OCI-LY7 (cell line): ENCODE data around the gene RBBP8. TPM values are rescaled to one million over a fixed set of nuclear protein-coding genes. Genes with fewer than 3 reads are reported as not detected.

ENCODE experiments used
- BruUV-seq: library from RNA; stranded (reverse); fragments of 400-500 nt; replicated peaks from 2 replicates; lab custom pipeline; 2021; lab: Mats Ljungman, UMichigan
- CTCF ChIA-PET: fragments of 300-600 bp; sonication (Branson Sonifier 250); formaldehyde crosslinking; loops from one replicate; lab custom pipeline; 2022; ENCODE audit warnings: antibody characterized with exemption; ENCODE audit not compliant: unreplicated experiment; lab: Charles Lee
- POLR2A ChIA-PET: fragments of 300-600 bp; sonication (Branson Sonifier 250); formaldehyde crosslinking; loops from one replicate; lab custom pipeline; 2022; ENCODE audit warnings: antibody characterized with exemption; lab: Charles Lee
- DNase-seq: peaks from one replicate; pipeline ENCODE4 v3.0.0-alpha.2; 2015; ENCODE audit warnings: low spot score
- H2AFZ ChIP-seq: fragments of 200-600 bp; sonication (generic), shearing (Covaris generic); 2 replicates; pipeline ENCODE4 v1.6.1; 2014; ENCODE audit warnings: mild to moderate bottlenecking, antibody characterized with exemption, low read length, moderate library complexity
- H3K27ac ChIP-seq: fragments of 200-600 bp; sonication (generic); 2 replicates; pipeline ENCODE4 v1.5.1; 2014; ENCODE audit warnings: mixed run types, low read depth, mild to moderate bottlenecking, moderate library complexity, low read length, inconsistent platforms; ENCODE audit not compliant: poor library complexity, severe bottlenecking
- H3K36me3 ChIP-seq: fragments of 200-600 bp; sonication (generic); 2 replicates; pipeline ENCODE4 v1.6.1; 2014; ENCODE audit warnings: mild to moderate bottlenecking, antibody characterized with exemption, low read length, moderate library complexity, mixed read lengths; ENCODE audit not compliant: insufficient read depth
- H3K4me1 ChIP-seq: fragments of 200-600 bp; sonication (generic); 2 replicates; pipeline ENCODE4 v1.5.1; 2014; ENCODE audit warnings: mild to moderate bottlenecking, low read length; ENCODE audit not compliant: insufficient read depth, poor library complexity, severe bottlenecking
- H3K4me2 ChIP-seq: fragments of 200-600 bp; sonication (generic); 2 replicates; pipeline ENCODE4 v1.6.1; 2014; ENCODE audit warnings: mild to moderate bottlenecking, low read length
- H3K4me3 ChIP-seq: fragments of 200-600 bp; sonication (generic); 2 replicates; pipeline ENCODE4 v1.5.1; 2014; ENCODE audit warnings: mild to moderate bottlenecking, low read depth, low read length; ENCODE audit not compliant: poor library complexity, severe bottlenecking
- H3K79me2 ChIP-seq: fragments of 200-600 bp; sonication (generic); 2 replicates; pipeline ENCODE4 v1.6.1; 2016; ENCODE audit warnings: low read depth, mild to moderate bottlenecking, low read length, moderate library complexity, mixed read lengths; ENCODE audit not compliant: insufficient read depth
- H3K9me2 ChIP-seq: fragments of 200-600 bp; sonication (generic); 2 replicates; pipeline ENCODE4 v1.6.1; 2016; ENCODE audit warnings: mild to moderate bottlenecking, low read length, mixed read lengths; ENCODE audit not compliant: insufficient read depth
- H3K9me3 ChIP-seq: fragments of 200-600 bp; sonication (generic); 2 replicates; pipeline ENCODE4 v1.6.1; 2014; ENCODE audit warnings: mild to moderate bottlenecking, mixed run types, low read length, mixed read lengths
- H4K20me1 ChIP-seq: fragments of 200-600 bp; sonication (generic); 2 replicates; pipeline ENCODE4 v1.6.1; 2014; ENCODE audit warnings: mild to moderate bottlenecking, antibody characterized with exemption, low read length, moderate library complexity, mixed read lengths; ENCODE audit not compliant: insufficient read depth
- EZH2phosphoT487 ChIP-seq: fragments of 200-600 bp; sonication (generic); IDR thresholded peaks from 2 replicates; pipeline ENCODE4 v1.6.1; 2018; ENCODE audit warnings: low read depth, borderline replicate concordance, mild to moderate bottlenecking, mixed run types, antibody characterized with exemption, low read length, moderate library complexity, mixed read lengths
- intact Hi-C: fragments of 100-400 bp; cut with micrococcal nuclease; formaldehyde crosslinking; loops from one replicate; pipeline ENCODE4 v1.10.0; 2022; ENCODE audit not compliant: unreplicated experiment
- total RNA-seq, 2 experiments: library from RNA; depleted of rRNA in 1 of 2; stranded (reverse); fragments of >200 nt in 1 of 2; shearing (Covaris generic) in 1 of 2; gene quantifications; 2 replicates each; pipeline ENCODE4 v1.2.3, GENCODE V29; 2014 to 2022
- TF ChIP-seq, protein P1 (sequence below): fragments of 200-600 bp; sonication (generic); conservative IDR thresholded peaks from 2 replicates; pipeline ENCODE4 v1.5.1; 2014; ENCODE audit warnings: mild to moderate bottlenecking, antibody characterized with exemption, low read length, moderate library complexity, mixed read lengths

RBBP8 gene
- total RNA-seq, 2 experiments from 2014 or later, result 51.0 to 86.0 TPM

DNA sequence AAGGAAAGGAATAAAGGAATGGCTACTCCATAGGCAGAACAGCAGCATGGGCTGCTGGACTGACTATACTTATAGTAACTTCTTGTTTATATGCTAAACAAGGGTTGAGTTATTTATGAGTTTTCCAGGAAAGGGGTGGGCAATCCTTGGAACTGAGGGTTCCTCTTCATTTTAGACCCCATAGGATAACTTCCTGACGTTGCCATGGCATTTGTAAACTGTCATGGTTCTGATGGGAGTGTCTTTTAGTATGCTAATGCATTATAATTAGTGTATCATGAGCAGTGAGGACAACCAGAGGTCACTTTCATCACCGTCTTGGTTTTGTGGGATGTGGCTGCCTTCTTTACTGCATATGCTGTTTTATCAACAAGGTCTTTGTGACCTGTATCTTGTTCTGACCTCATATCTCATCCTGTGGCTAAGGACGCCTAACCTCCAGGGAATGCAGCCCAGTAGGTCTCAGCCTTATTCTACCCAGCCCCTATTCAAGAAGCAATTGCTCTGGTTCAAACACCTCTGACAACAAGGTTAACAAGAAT is 103.6 kb downstream of the RBBP8 start:
- H3K9me3 ChIP-seq, result no peaks in the 10 kb centered on the region; the same call in 1 of the 2 replicates
- no peak for DNase-seq
- H3K9me2 ChIP-seq, result no peaks in the 10 kb centered on the region
- BruUV-seq, result no TSS peak
- H3K4me2 ChIP-seq, result no peak overlapping the region
- no peaks in the 10 kb centered on the region for H3K36me3 ChIP-seq
- H4K20me1 ChIP-seq, result no peaks in the 10 kb centered on the region
- H3K27ac ChIP-seq, result no peak overlapping the region
- TF ChIP-seq, protein P1, sequence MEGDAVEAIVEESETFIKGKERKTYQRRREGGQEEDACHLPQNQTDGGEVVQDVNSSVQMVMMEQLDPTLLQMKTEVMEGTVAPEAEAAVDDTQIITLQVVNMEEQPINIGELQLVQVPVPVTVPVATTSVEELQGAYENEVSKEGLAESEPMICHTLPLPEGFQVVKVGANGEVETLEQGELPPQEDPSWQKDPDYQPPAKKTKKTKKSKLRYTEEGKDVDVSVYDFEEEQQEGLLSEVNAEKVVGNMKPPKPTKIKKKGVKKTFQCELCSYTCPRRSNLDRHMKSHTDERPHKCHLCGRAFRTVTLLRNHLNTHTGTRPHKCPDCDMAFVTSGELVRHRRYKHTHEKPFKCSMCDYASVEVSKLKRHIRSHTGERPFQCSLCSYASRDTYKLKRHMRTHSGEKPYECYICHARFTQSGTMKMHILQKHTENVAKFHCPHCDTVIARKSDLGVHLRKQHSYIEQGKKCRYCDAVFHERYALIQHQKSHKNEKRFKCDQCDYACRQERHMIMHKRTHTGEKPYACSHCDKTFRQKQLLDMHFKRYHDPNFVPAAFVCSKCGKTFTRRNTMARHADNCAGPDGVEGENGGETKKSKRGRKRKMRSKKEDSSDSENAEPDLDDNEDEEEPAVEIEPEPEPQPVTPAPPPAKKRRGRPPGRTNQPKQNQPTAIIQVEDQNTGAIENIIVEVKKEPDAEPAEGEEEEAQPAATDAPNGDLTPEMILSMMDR, result no peak
- TF ChIP-seq EZH2phosphoT487, result no peak
- intact Hi-C loops, result no loop called here
- ChIA-PET POLR2A (interaction anchor here (0.6 to 0.7 kb wide), 2 partner anchors 12 to 34 kb away, joined by 3 to 4 read pairs; no protein-coding TSS in a partner anchor), CTCF (no interaction called here)
- no peak overlapping the region for H3K4me3 ChIP-seq
- H3K79me2 ChIP-seq, result no peaks in the 10 kb centered on the region
- H3K4me1 ChIP-seq, result no peaks in the 10 kb centered on the region
- H2AFZ ChIP-seq, result no peak overlapping the region

DNA sequence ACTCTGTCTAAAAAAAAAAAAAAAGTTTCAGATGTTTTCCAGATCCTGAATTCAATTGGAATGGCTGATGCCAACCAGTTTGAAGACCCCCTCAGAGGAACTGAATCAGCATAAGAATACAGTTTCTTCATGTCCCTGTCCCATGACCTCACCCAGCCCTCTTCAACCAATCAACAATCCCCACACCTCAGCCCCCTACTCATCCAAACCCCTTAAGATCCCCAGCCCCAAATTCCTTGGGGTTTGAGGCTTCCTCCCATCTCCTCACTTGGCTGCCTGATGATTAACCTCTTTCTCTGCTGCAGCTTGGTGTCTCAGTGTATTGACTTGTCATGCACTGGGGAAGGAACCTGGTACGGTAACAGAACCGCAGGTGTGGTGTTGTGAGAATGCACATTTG is 104.5 kb downstream of the RBBP8 start:
- Histone ChIP-seq H3K27ac (no peak overlapping the region), H3K36me3 (no peaks in the 10 kb centered on the region), H3K79me2 (no peaks in the 10 kb centered on the region), H3K9me3 (peaks cover 4% of the 10 kb centered on the region; the same call in 1 of the 2 replicates), H3K9me2 (no peaks in the 10 kb centered on the region), H3K4me2 (no peak overlapping the region), H2AFZ (no peak overlapping the region), H4K20me1 (no peaks in the 10 kb centered on the region), H3K4me3 (no peak overlapping the region), H3K4me1 (no peaks in the 10 kb centered on the region)
- ChIA-PET CTCF (no interaction called here), POLR2A (no interaction called here)
- no TSS peak for BruUV-seq
- intact Hi-C loops, result no loop called here
- TF ChIP-seq EZH2phosphoT487, result no peak
- TF ChIP-seq, protein P1, result no peak
- no peak for DNase-seq

DNA sequence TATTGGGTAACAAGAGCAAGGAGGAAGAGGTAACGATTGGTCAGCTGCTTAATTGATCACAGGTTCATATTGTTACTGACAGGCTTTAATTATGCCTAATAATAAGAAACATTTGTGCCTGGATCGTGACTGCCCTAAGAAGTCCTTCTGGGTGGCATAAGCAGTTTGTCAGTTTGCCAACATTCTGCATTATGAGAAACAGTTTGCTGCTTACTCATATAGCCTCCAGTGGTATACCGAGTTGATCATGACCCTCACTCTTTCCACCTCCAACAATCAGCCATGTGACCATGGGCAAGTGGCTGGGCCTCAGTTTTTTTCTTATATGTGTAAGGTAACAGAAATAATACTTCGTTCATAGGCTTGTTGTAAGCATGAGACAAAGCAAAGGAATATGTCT is 105.6 kb downstream of the RBBP8 start:
- CTCF ChIA-PET, result no interaction called here
- no TSS peak for BruUV-seq
- Histone ChIP-seq H4K20me1 (no peaks in the 10 kb centered on the region), H3K9me2 (no peaks in the 10 kb centered on the region), H3K4me1 (no peaks in the 10 kb centered on the region), H3K27ac (no peak overlapping the region), H3K36me3 (no peaks in the 10 kb centered on the region), H3K4me2 (no peak overlapping the region), H2AFZ (no peak overlapping the region), H3K79me2 (no peaks in the 10 kb centered on the region), H3K9me3 (peaks cover 4% of the 10 kb centered on the region; the same call in 1 of the 2 replicates), H3K4me3 (no peak overlapping the region)
- no peak for DNase-seq
- POLR2A ChIA-PET, result no interaction called here
- intact Hi-C loops, result no loop called here
- TF ChIP-seq EZH2phosphoT487, result no peak
